ENCODE measurements around the gene COQ10A. TPM values are rescaled to one million over a fixed set of nuclear protein-coding genes. Genes with fewer than 3 reads are reported as not detected.
"Not testable (repeated sequence)": the region's sequence is repeated elsewhere in the genome, so short reads cannot be mapped to it uniquely, and the experiment has no call there.

Gene COQ10A
- total RNA-seq, 4 donors from 2014 or later: 1.6 to 9.5 (median 4.1) TPM

DNA sequence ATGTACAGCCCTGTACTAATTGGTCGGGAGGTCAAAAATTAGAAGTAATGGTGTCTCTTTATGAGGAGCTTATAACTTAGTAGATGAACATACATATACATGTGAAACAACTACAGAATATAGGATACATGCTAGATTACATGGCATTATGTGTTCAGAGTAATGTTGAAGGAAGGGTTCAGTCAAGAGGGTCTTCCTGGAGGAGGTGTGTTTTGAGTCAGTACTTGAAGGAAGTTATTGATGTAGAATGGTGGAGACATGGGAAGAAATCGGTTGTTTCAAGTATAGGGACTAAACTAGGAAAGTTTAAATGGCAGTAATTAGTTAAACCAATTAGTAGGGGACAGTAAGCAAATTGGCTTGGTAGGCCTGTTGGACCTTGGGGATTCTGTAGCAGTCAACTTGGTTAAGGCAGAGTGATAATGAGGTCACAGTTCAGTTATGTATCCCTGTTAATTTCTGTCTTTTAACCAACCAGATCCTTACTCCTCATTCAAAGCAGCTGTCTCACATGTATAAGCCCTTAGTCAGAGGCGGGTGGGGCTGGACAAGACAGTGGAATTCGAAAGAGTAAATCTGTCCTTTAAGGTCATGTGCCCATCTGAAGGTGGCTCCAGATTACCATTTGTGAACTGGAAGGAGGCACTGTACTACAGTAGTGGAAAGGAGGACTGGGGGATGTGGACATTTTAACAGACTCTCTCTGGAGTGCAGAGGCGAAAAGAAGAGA, 5.1 kb upstream of the COQ10A start:
- WGBS, 2 donors: 67 to 75% methylated on average over 5 of the region's 5 CpGs

DNA sequence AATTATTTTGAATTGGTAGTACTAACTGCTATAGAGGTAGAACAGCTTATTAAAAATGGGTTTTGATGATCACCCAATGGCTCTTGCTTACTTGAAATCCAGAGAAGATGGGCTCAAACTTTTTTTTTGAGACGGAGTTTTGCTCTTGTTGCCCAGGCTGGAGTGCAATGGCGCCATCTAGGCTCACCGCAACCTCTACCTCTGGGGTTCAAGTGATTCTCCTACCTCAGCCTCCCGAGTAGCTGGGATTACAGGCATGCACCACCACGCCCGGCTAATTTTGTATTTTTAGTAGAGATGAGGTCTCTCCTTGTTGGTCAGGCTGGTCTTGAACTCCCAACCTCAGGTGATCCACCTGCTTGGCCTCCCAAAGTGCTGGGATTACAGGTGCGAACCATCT, 3.8 kb upstream of the COQ10A start:
- intact Hi-C loops (cut with DNase I): not testable (repeated sequence)

More for the DNA sequence above, 5.1 kb upstream of the COQ10A start:
- Histone ChIP-seq H3K9me3 (no peaks in the 10 kb centered on the region), H3K27me3 (no peaks in the 10 kb centered on the region), H3K4me3 (no peak overlapping the region), H3K27ac (no peak overlapping the region), H3K36me3 (peaks cover 0 to 4% (median 0%) of the 10 kb centered on the region in 3 donors), H3K4me1 (peaks cover 9 to 39% (median 25%) of the 10 kb centered on the region in 3 donors)
- intact Hi-C loops (cut with DNase I): no loop called here
- DNase-seq: no peak
- no peak for TF ChIP-seq POLR2A (IDR thresholded peaks at IDR 0.05)
- TF ChIP-seq, protein P1, sequence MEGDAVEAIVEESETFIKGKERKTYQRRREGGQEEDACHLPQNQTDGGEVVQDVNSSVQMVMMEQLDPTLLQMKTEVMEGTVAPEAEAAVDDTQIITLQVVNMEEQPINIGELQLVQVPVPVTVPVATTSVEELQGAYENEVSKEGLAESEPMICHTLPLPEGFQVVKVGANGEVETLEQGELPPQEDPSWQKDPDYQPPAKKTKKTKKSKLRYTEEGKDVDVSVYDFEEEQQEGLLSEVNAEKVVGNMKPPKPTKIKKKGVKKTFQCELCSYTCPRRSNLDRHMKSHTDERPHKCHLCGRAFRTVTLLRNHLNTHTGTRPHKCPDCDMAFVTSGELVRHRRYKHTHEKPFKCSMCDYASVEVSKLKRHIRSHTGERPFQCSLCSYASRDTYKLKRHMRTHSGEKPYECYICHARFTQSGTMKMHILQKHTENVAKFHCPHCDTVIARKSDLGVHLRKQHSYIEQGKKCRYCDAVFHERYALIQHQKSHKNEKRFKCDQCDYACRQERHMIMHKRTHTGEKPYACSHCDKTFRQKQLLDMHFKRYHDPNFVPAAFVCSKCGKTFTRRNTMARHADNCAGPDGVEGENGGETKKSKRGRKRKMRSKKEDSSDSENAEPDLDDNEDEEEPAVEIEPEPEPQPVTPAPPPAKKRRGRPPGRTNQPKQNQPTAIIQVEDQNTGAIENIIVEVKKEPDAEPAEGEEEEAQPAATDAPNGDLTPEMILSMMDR (IDR thresholded peaks at IDR 0.05): no peak

DNA sequence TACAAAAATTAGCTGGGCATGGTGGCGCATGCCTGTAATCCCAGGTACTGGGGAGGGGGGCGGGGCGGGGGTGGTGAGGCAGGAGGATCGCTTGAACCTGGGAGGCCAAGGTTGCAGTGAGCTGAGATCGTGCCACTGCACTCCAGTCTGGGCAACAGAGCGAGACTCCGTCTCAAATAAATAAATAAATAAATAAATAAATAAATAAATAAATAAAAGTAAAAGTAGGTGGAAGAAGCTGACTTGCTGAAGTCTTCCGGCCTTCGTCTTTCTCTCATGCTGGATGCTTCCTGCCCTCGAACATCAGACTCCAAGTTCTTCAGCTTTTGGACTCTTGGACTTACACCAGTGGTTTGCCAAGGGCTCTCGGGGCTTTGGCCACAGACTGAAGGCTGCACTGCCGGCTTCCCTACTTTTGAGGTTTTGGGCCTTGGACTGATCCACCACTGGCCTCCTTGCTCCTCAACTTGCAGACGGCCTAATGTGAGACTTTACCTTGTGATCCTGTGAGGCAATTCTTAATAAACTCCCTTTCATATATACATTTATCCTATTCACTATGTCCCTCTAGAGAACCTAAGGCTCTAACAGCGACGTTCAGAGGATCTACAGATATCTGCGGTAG, 562 bp upstream of the COQ10A start:
- intact Hi-C loops (cut with DNase I); H3K9me3 ChIP-seq; H3K27me3 ChIP-seq; DNase-seq: not testable (repeated sequence)
- Histone ChIP-seq H3K4me3 (peak overlapping the region; percentile 63 to 93 (median 79)), H3K36me3 (peaks cover 0 to 22% (median 0%) of the 10 kb centered on the region in 3 donors), H3K27ac (peak overlapping the region; percentile 85 to 99 (median 96)), H3K4me1 (peaks cover 0 to 30% (median 14%) of the 10 kb centered on the region in 3 donors)
- WGBS, 2 donors: 54 to 56% methylated on average over 16 of the region's 16 CpGs

More for the DNA sequence above, 3.8 kb upstream of the COQ10A start:
- H3K27ac ChIP-seq, DNase-seq, H3K36me3 ChIP-seq, H3K9me3 ChIP-seq, H3K27me3 ChIP-seq, H3K4me3 ChIP-seq: not testable (repeated sequence)
- H3K4me1 ChIP-seq: peaks cover 0 to 37% (median 22%) of the 10 kb centered on the region in 3 donors
- 86 to 91% methylated on average over 7 of the region's 7 CpGs for WGBS, 2 donors

DNA sequence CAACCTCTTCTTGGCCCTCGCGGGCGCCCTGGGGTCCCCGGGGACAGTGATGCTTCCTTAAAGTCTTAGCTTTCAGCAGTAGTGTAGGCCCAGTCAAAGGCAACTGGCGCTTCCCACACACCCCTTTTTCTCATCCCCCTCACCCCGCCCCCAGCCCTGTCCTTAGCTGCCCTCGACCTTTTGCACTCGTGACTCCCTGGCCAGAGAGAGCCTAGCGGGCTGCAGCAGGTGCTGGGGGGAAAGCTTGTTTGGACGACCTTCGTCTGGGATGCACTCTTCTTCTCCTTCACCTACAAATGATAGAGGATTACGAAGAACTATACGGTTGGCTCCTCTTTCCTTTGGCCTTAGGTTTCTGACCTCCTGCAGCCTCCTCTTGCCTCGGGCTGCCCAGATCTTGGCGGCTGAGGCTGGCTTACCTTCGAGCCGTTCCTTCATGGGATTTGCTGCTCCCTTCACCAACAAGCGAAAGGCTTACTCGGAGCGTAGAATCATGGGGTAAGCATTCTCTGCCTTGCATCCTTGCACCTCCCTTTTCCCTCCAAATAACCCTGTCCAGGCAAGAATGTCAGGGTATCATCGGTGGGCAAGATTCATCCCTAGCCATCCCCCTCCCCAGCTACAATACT, 815 bp downstream of the COQ10A start:
- Histone ChIP-seq H3K4me3 (peak overlapping the region; percentile 63 to 93 (median 79)), H3K27me3 (no peaks in the 10 kb centered on the region), H3K9me3 (no peaks in the 10 kb centered on the region), H3K27ac (peak overlapping the region; percentile 85 to 99 (median 96)), H3K36me3 (peaks cover 0 to 36% (median 8%) of the 10 kb centered on the region in 3 donors), H3K4me1 (peaks cover 0 to 24% (median 14%) of the 10 kb centered on the region in 3 donors)
- DNase-seq: no peak
- TF ChIP-seq POLR2A (IDR thresholded peaks at IDR 0.05): no peak
- TF ChIP-seq, protein P1 (IDR thresholded peaks at IDR 0.05): no peak
- 32 to 41% methylated on average over 15 to 19 of the region's 21 CpGs for WGBS, 2 donors
- intact Hi-C loops (cut with DNase I): no loop called here

DNA sequence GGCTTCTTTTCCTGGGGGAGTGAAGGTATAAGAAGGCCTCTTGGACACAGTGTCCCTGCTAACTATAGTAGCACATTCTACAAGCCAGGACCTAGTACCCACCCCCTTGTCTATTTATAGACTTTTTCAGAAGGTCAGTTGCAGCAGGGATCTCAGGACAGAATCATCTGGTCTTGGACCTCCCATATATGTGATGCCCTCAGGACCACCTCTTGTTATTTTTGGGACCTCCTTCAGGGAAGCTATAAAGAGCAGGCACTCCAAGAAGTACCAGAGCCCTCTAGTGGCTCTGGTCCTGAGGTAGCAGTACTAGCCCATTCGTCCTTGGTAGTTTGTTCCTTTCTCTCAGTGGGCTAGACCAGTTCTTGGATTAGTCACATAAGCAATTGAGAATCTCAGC, 4.3 kb downstream of the COQ10A start:
- H3K4me3 ChIP-seq: no peak overlapping the region
- peak overlapping the region in 2 of 4 donors; percentile 2 to 9 for H3K27ac ChIP-seq
- intact Hi-C loops (cut with DNase I): no loop called here
- H3K9me3 ChIP-seq: no peaks in the 10 kb centered on the region
- DNase-seq: no peak
- 0 to 38% methylated on average over 1 of the region's 1 CpG for WGBS, 2 donors
- TF ChIP-seq, protein P1 (IDR thresholded peaks at IDR 0.05): peak in 3 of 6 experiments; percentile 6 to 18 (median 7)
- no peak for TF ChIP-seq POLR2A (IDR thresholded peaks at IDR 0.05)
- H3K27me3 ChIP-seq: no peaks in the 10 kb centered on the region
- peaks cover 0 to 18% (median 10%) of the 10 kb centered on the region in 3 donors for H3K4me1 ChIP-seq
- peaks cover 13 to 70% (median 41%) of the 10 kb centered on the region in 3 donors for H3K36me3 ChIP-seq

DNA sequence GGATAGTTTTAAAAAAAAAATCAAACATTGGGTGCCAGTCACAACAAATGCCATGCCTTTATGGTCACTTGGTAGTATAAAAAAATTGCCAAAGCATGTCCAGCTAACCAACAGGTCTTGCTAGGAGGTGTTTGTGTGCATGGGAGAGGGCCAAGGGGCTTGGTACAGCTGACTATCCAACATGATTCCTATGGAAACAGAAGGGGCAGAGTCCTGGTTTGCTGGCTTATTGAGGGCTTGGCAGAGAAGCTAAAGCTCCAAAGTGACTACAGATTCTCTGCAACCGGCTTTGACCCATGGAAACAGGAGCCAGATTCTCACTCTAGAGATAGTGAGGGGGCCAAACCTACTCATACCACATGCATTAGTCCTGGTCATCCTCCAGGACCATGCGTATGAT, 5.7 kb downstream of the COQ10A start:
- H3K27ac ChIP-seq; H3K27me3 ChIP-seq; H3K4me1 ChIP-seq; H3K4me3 ChIP-seq; intact Hi-C loops (cut with DNase I); DNase-seq; H3K9me3 ChIP-seq: not testable (repeated sequence)
- WGBS, 2 donors: 88 to 89% methylated on average over 2 of the region's 2 CpGs
- H3K36me3 ChIP-seq: peaks cover 14 to 85% (median 52%) of the 10 kb centered on the region in 3 donors
